EL (cell line): ENCODE measurements around the gene SOCS1.
A peak's percentile ranks its signal among the peaks of the same experiment; 100 is the strongest.

Experiments used
- DNase-seq: peaks from one replicate; pipeline ENCODE4 v3.0.0-alpha.2; 2016

SOCS1 gene

DNA sequence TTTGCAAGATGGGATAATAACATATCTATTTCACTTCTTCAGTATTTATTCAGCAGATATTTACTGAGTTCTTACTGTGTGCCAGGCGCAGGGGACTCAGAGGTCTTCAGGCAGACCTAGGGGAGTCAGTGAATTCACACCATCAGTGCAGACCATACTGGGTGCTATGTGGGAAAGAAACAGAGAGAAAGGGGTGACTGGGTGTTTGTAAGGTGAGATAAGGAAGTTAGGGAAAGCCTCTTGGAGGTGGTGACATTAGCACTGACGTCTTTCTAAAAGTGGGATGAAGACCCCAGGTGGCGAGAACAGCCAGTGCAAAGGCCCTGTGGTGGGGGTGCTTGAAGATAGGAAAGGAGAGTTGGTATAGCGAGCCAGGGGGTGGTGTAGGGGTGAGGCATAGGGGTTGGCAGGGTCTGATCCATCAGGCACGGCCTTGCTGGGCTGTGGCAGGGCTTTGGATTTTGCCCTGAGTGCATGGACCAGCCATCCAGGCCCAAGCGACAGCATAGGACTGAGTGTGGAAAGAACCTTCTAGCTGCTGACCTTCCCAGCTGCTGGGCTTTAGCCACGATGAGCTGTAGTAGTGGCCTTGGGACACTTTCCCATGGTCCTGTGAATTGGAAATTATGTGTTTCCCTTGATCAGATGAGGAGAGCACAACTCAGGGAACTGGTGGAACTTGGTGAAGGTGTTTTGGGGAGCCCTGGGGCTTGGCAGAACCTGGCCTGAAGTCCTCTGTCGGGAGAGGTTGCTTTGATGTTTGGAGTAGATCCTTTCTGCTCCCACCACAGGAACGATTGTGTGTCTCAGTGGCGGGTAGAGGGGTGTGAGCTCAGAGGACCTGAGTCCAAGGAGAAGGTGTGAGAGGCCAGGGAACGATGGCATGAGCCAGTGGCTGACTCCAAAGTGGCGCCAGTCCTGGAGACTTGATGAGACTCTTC is 3.9 kb upstream of the SOCS1 start:
- no peak for DNase-seq

DNA sequence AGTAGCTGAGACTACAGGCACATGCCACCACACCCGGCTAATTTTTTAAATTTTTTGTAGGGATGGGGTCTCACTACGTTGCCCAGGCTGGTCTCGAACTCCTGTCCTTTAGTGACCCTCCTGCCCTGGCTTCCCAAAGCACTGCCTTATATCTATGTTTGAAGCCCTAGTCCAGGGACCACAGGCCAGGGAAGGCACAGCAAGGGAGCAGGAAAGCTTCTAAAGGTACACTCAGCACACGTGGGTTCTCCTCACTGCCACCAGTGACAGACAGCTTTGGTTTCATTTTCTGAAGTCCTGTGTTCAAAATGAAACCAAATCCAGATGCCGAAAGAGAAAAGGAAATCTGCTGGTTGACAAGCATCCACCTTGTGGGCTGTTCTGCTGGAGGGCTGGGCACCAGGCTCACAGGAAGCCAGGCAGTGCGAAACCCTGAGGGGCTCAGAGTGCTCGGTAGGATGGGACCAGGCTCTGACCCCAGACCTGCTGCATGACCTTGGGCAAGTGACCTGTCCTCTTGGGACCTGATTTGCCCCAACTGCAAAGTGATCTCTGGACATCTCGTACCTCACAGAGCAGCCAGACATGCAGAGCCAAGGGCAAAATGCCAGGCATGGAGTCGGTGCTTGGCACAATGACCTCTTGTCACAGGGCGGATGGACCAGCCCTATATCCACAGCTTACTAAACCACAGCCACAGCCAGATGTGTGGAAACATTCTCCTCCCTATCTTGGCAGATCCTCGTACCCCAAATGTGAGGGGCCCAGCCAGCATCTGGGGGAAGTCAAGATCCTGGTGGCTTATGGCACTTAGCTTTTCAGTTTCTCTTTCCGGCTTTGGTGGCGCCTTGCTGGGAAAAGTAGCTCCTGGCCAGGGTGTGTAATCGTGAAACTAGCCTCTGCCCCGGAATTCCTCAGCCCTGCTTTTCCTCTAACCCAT is 2.8 kb upstream of the SOCS1 start:
- no peak for DNase-seq

DNA sequence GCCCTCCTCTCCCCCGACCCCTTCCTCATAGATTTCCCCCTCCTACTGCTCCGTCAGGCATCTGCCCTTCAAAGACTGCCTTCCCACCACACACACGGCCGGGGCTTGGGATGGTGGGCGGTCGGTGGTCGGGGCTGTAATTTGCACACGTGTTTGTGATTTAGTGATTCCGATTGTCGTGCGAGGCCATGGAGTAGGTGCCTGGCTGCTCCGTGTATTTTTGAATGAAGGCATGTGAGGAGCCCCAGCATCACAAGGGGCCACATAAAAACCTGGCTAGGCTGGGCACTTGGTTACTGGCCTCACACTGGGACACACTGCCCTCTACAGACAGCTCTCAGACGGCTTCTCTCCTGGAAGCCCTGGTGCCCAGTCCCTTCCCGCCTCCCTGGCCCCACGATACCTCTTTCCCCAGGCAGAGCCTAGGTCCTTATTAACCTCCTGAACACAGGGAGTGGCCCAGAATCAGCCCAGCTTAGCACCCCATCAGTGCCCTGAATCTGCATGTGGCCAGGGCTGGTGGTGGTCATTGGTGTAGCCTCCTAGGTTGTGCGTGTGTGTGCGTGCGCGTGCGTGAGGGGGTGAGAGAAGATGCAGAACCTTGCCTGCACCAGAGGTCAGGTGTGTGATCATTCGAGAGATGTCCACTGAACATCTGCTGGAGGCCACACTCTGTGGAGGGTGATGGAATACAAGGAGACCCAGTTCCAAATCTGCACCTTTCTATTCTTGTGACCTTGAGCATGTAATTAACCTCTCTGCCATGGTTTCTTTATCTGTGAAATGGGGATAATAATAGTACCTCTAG is 1.3 kb upstream of the SOCS1 start:
- peak; percentile 86 for DNase-seq

DNA sequence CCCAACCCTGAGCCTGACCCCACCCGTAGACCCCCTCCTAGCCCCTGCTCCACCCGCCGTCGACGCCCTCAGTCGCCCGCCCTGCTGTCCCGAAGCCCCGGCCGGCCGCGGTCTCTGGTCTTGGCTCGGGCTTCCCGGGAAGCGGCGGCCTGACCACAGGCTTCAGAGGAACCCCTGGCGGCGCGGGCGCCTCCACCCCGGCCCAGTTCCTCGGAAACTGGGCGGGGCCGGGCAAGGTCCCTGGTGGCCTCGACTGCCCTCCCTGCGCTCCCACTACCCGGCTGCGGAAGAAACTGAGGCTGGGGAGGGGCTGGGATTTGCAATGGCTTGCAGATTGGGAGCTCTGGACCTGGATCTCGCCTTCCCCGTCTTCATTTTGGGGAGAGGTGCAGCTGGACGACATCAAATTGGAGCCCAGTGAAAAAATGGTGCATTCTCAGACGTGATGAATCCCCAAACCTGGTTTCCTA is 692 bp upstream of the SOCS1 start:
- DNase-seq: peak; percentile 70

DNA sequence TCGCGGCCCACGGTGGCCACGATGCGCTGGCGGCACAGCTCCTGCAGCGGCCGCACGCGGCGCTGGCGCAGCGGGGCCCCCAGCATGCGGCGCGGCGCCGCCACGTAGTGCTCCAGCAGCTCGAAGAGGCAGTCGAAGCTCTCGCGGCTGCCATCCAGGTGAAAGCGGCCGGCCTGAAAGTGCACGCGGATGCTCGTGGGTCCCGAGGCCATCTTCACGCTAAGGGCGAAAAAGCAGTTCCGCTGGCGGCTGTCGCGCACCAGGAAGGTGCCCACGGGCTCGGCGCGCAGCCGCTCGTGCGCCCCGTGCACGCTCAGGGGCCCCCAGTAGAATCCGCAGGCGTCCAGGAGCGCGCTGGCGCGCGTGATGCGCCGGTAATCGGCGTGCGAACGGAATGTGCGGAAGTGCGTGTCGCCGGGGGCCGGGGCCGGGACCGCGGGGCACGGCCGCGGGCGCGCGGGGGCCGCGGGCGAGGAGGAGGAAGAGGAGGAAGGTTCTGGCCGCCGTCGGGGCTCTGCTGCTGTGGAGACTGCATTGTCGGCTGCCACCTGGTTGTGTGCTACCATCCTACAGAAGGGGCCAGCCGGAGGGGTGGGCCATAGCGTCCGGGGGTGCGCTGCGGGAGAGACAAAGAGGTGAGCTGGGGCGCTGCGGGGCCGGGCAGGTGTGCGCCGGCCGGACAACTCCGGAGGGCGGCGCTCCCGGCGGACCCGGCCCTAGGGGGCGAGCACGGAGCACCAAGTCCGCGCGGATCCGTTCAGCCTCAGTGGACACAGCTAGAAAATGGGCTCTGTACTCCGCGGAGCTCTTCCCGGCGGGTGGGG is 879 bp downstream of the SOCS1 start:
- peak; percentile 47 for DNase-seq

DNA sequence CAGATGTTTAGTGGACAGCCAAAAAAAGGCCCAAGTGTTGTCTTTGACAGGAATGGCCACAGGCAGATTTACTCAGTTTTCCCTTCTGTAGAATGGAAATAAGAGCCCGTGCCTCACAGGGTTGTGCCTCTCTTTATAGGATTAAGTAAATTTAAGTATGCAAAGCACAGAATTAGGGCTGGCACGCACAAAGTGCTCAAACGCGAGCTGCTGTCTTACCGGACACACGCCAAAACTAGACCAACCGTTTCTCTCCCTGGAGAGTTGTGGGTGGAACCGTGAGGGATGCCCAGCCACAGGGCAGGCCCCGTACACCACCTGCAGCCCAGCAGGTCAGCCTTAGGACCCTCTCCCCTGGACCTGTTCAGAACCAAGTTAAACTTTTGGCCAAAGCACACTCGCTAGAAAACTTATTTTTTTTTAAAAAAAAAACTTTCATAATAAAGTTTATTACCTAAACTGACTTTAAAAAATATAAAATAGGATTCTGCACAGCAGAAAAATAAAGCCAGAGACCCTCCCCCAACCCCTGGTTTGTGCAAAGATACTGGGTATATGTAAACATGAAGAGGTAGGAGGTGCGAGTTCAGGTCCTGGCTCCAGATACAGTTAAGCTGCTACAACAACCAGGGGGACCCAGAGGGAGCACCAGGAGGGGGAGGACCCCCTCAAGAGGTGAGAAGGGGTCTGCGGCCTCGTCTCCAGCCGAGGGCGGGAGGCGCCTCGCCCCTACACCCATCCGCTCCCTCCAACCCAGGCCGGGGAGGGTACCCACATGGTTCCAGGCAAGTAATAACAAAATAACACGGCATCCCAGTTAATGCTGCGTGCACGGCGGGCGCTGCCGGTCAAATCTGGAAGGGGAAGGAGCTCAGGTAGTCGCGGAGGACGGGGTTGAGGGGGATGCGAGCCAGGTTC is 1.8 kb downstream of the SOCS1 start:
- no peak for DNase-seq

DNA sequence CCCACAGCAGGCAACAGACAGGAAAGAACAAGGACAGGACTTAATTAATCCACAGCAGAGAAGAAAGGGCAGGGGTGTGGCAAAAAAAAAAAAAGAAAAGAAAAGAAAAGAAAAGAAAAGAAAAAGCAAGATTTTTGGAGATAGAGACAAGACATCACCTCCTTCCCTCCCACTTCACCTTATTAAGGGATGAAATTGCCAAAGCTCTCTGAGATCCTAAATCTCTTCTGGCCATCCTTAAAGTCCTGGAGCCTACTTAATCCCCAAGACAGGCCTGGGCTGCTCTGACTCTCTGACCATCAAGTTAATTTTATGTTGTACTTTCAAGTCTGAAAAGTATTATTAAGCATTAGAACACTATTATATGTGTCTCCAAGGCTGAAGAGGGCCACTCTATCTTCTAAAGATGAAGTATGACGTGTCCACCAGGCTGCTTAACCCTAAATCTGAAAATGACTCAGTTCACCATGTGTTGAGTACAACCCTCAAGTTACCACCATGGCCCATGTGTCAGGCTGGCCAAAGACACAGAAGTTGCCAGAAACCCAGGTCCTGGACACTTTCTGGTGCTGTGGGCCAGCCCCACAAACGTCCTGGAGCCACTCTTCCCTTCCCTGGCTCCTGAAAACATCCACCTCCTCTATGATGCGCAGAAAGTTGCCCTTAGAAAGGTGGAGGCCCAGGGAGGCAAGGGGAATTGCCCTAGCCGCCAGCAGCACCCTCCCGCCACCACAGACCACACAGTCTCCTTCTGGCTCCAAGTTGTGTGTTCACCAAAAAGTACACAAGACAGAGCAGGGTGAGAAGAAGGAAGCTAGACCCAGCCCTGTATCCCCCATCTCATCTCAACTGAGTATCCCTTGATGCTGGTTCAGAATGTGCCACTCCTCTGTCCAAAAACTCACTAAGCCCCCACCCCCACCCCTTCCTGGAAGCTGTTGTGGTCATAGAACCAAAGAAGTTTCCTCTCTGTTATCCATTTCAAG is 2.7 kb downstream of the SOCS1 start:
- peak; percentile 47 for DNase-seq

DNA sequence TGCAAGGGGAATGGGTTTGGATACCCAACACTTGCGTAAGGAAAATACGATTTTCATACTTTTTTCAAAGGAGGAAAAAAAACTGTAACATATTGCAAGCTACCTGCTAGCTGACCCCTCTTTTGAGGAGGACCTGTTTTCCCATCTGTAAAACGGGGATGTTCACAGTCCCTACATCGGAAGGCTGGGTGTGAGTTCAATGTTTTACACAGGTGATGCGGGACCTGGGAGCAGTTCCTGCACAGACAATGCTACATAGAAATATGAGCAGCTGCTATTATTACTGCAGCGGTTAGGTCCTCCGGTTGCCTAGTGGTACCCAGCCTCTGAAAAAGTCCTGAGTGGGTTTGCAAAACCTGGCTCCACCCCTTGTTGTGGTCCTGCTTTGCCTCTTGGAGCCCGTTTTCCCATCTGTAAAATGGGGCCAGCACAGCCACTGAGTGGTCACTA is 3.5 kb downstream of the SOCS1 start:
- no peak for DNase-seq

DNA sequence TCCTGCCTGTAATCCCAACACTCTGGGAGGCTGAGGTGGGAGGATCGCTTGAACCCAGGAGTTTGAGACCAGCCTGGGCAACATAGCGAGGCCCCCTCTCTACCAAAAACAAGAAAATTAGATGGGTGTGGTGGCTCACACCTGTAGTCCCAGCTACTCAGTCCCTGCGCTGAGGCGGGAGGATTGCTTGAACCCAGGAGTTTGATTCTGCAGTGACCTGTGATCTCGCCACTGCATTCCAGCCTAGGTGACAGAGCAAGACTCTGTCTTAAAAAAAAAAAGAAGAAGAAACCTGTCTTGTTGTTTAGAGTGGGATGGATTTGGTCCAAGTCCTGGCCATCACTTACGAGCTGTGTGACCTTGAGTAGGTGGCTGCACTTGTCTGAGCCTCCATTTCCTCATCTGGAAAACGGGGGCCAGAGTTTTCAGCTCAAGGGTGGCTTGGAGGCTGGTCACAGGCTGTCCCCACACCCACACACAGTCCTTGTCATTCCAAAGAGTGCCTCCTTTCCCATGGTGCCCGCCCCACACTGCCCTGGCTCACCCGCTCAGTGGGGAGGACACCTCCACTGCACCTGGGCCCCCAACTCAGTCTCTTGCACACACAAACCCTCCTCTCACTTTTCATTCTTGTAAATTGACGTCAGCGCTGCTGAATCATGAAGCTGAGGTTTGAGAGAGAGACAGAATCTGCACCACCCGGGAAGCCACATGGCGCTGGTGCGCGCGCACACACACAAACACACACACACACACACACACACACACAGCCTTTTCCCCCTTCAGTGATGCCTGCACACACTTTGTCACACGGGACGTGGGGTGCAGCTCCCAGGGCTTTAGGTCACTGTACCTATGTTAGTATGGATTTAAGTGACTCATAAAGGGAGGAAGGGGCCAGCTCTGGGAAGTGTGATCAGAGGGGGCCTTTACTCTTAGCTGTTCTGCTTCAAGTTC is 4.2 kb downstream of the SOCS1 start:
- DNase-seq: no peak

DNA sequence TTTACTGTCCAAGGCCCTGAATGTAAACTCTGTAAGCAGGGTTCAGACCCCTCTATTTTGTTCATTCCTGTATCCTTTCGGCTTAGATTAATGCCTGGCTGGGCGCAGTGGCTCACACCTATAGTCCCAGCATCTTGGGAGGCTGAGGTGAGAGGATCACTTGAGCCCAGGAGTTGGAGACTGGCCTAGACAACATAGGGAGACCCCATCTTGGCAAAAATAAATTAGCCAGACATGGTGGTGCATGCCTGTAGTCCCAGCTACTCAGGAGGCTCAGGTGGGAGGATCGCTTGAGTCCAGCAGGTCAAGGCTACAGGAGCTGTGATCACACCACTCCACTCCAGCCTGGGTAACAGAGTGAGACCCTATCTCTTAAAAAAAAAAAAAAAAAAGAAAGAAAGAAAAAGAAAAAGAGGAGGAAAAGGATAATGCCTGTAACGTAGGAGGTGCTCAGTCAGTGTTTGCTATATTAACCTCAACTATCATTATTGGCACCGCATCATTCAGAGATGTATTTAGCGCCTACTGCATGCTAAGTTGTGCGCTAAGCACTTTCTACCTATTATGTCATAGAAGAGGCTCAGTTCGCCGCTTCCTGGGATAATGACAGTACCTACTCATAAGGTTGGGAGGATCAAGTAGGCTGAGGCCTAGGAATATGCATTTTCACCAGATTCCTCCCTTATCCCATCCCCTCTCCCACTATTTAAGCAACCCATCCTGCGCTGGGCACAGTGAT is 5.0 kb downstream of the SOCS1 start:
- DNase-seq: no peak

DNA sequence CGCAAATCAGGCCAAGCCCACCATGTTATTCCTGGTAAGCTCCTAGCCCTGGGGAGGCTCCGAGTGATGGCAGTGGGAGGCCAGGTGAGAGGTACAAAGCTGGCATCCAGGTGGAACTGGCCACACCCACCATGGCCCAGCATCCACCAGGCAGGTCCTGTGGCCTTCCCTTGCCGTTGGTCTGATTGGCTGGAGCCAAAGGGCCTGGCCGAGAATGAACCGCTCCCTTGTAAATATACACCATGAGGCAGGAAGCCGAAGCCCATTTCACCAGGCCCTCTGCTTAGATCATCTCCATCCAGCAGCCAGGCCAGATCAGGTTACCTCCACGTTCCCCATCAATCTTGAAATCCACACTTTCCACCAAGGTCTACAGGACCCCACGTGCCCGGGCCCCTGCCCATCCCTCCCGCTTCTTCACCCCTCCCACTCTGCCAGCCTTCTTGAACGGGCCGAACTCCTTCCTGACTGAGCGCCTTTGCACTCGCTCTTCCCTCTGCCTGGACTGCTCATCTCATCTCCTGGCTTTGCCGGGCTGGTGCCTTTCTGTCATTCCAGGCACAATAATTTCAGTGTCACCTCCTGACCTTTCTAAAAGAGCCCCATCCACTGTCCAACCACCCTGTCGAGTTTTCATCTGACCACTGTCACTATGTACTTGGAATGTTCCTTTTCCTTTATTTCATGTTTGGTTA is 5.8 kb downstream of the SOCS1 start:
- DNase-seq: no peak

DNA sequence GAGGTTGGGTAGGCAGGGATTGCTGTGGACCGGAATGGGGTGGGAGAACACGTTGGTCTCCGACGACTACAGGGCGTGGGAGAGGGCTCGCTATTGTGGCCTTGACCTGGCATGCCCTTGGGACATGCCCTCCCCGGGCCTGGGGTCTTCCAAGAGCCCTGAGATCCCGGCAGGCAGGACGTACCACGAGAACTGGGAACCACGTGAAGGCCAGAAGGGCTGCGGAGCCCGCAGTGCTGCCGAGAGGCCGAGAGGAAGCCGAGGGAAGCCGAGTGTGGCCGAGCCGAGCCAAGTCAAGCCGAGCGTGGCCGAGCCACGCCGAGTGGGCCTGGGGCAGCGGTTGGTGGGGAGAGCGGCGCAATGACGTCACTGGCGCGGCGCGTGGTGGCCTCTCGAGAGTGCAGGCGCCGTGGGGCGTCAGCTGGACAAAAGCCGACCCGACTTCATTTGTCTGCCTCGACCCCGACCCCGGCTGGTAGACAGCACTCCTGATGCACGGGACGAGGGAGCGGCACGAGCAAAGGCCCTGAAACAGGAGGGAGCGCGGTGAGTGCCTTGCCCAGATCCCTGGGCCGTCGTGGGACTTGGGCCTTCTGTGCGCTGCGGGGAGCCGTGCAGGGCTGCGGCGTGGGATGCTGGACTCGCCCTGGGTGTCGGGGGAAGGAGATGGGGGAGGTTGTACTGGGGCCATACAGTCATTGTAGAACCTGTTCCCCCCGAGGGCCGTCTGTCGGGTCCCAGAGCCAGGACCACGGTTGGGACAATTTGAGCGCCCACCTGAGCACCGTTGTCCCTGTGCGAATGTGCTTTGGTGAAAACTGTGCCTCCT is 6.6 kb downstream of the SOCS1 start:
- no peak for DNase-seq

DNA sequence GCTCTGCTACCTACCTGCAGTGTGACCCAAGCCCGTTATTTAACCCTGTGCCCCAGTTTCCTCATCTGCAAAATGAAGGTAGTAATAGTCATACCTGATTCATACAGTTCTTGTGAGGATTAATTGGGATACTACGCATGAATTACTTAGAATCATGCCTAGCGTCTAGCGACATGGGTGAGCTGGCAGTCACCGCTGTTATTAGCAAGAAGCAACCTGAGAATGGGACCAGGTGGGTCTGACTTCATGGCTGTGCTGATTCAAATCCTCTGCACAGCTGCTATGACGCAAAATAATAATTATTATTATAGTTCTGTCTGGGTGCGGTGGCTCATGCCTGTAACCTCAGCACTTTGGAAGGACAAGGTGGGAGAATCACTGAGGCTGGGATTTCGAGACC is 7.9 kb downstream of the SOCS1 start:
- no peak for DNase-seq

DNA sequence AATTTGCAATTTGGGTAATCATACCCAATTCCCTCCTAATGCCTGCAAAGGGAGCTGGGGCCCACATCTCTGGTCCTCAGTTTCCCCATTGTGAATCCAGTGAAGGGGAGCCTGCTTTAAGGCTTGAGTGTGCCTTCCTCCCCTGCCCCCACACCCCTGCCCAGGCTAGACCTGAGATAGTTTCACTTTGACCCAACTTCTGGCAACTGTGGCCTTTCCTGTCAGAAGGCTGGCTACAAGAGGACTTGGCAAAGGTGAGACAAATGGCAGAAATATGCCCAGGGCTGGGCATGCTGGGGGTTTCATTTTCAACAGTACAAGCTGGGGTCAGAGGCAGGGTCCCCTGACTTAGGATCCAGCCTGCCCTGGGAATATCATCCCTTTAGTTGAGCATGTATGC is 10.0 kb downstream of the SOCS1 start:
- no peak for DNase-seq

DNA sequence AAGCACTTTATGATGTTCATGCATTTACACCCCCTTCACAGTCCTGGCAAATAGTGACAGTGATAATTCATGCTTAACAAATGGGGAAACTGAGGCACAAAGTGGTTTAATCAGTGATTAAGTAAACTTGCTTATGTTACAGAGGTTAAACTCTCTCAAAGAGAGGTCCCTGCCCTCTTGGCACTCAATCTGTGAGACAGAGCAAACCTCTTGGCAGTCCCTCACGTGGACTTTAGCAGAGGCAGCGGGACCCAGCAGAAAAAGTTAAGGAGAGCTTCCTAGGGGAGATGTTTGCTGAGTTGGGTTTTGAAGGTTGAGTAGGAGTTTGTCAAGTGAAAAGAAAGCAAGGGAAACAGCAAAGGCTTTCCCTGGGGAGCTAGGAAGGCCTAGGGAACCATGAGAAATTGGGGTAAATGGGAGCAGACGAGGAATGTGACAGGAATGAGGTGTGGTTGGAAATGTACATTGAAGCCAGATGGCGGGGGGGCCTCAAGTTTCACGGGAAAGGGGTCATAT is 10.7 kb downstream of the SOCS1 start:
- no peak for DNase-seq

DNA sequence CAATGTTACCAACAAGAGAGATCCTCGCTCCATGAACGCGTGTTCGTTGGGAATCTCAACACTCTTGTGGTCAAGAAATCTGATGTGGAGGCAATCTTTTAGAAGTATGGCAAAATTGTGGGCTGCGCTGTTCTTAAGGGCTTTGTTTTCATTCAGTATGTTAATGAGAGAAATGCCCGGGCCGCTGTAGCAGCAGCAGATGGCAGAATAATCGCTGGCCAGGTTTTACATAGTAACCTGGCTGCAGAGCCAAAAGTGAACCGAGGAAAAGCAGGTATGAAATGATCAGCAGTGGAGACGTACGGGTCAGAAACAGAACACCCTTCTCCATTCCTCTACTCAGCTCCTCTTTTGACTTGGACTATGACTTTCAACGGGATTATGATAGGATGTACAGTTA is 13.3 kb downstream of the SOCS1 start:
- no peak for DNase-seq
